ENCODE data around the gene COG2.

GRCh38 chr1:230622151-230622550, 20.1 kb upstream of the COG2 start:
- TF ChIP-seq EZH2 (IDR thresholded peaks at IDR 0.05; ENCODE audit: insufficient read depth, poor library complexity, severe bottlenecking) (no peak), EZH2phosphoT487 (IDR thresholded peaks at IDR 0.05; ENCODE audit: insufficient read depth, low read depth) (no peak)

All from GM23248 (cell line).